IgD-negative memory B cell (primary cell): ENCODE results near the gene MED6. TPM values are rescaled to one million over a fixed set of nuclear protein-coding genes. Genes with fewer than 3 reads are reported as not detected.

Experiments used
- H3K27ac Mint-ChIP-seq, 3 donors: one replicate each; pipeline ENCODE4 v1.8.0; 2020 to 2022; ENCODE audit warnings: mild to moderate bottlenecking in 3 of 3, mixed read lengths in 3 of 3, moderate library complexity in 1 of 3
- H3K27me3 Mint-ChIP-seq: one replicate; pipeline ENCODE4 v1.8.0; 2021; ENCODE audit warnings: mixed read lengths
- H3K36me3 Mint-ChIP-seq: one replicate; pipeline ENCODE4 v1.8.0; 2020; ENCODE audit warnings: mild to moderate bottlenecking, mixed read lengths
- H3K4me1 Mint-ChIP-seq, 3 donors: one replicate each; pipeline ENCODE4 v1.8.0; 2020 to 2022; ENCODE audit warnings: mixed read lengths in 3 of 3, mild to moderate bottlenecking in 1 of 3
- H3K4me3 Mint-ChIP-seq, 4 donors: one replicate each; pipeline ENCODE4 v1.8.0; 2020 to 2022; ENCODE audit warnings: mild to moderate bottlenecking in 4 of 4, mixed read lengths in 4 of 4, moderate library complexity in 3 of 4
- H3K9me3 Mint-ChIP-seq, 3 donors: one replicate each; pipeline ENCODE4 v1.8.0; 2020 to 2021; ENCODE audit warnings: mixed read lengths in 3 of 3, mild to moderate bottlenecking in 1 of 3
- polyA plus RNA-seq: library from polyadenylated mRNA; unstranded; fragments of 300-500 nt; fragmentation: Illumina TruSeq; gene quantifications from one replicate; pipeline ENCODE4 v1.2.3, GENCODE V29; 2021

MED6 gene
- polyA plus RNA-seq, 1 donor from 2014 or later, result 39.0 TPM

GRCh38 chr14:70622111-70622712 is 21.8 kb upstream of the MED6 start:
- peak overlapping the region in 1 of 3 donors; percentile 4 for H3K27ac Mint-ChIP-seq
- H3K36me3 Mint-ChIP-seq, result peaks cover 14% of the 10 kb centered on the region
- H3K27me3 Mint-ChIP-seq, result no peaks in the 10 kb centered on the region
- no peak overlapping the region for H3K4me3 Mint-ChIP-seq
- peaks cover 0 to 27% (median 4%) of the 10 kb centered on the region in 3 donors for H3K9me3 Mint-ChIP-seq
- H3K4me1 Mint-ChIP-seq, result peaks cover 6 to 16% (median 6%) of the 10 kb centered on the region in 3 donors

GRCh38 chr14:70619708-70620107 is 19.3 kb upstream of the MED6 start:
- Mint-ChIP-seq H3K36me3 (peaks cover 13% of the 10 kb centered on the region), H3K4me1 (peaks cover 4 to 12% (median 6%) of the 10 kb centered on the region in 3 donors), H3K27me3 (no peaks in the 10 kb centered on the region), H3K4me3 (no peak overlapping the region), H3K27ac (no peak overlapping the region), H3K9me3 (peaks cover 0 to 11% (median 2%) of the 10 kb centered on the region in 3 donors)

GRCh38 chr14:70618314-70618713 is 17.9 kb upstream of the MED6 start:
- H3K27ac Mint-ChIP-seq, result no peak overlapping the region
- peaks cover 13% of the 10 kb centered on the region for H3K36me3 Mint-ChIP-seq
- H3K27me3 Mint-ChIP-seq, result no peaks in the 10 kb centered on the region
- H3K4me3 Mint-ChIP-seq, result no peak overlapping the region
- H3K4me1 Mint-ChIP-seq, result peaks cover 3 to 6% (median 4%) of the 10 kb centered on the region in 3 donors
- peaks cover 0 to 8% (median 2%) of the 10 kb centered on the region in 3 donors for H3K9me3 Mint-ChIP-seq

- Mint-ChIP-seq H3K27ac (no peak overlapping the region), H3K36me3 (peaks cover 7% of the 10 kb centered on the region), H3K4me1 (peaks cover 0 to 2% (median 0%) of the 10 kb centered on the region in 3 donors), H3K9me3 (no peaks in the 10 kb centered on the region), H3K27me3 (no peaks in the 10 kb centered on the region), H3K4me3 (no peak overlapping the region)
These were observed 16.2 kb upstream of the MED6 start for GRCh38 chr14:70616646-70617045.

- Mint-ChIP-seq H3K4me1 (peaks cover 0 to 1% (median 0%) of the 10 kb centered on the region in 3 donors), H3K4me3 (no peak overlapping the region), H3K9me3 (no peaks in the 10 kb centered on the region), H3K36me3 (peaks cover 1% of the 10 kb centered on the region), H3K27ac (no peak overlapping the region), H3K27me3 (no peaks in the 10 kb centered on the region)
These were observed 10.8 kb upstream of the MED6 start for GRCh38 chr14:70611216-70611615.

- H3K36me3 Mint-ChIP-seq, result peaks cover 2% of the 10 kb centered on the region
- peaks cover 15 to 24% (median 22%) of the 10 kb centered on the region in 3 donors for H3K4me1 Mint-ChIP-seq
- peak overlapping the region in 1 of 3 donors; percentile 50 for H3K27ac Mint-ChIP-seq
- H3K4me3 Mint-ChIP-seq, result peak overlapping the region in 2 of 4 donors; percentile 53 to 58
- no peaks in the 10 kb centered on the region for H3K9me3 Mint-ChIP-seq
- H3K27me3 Mint-ChIP-seq, result peaks cover 2% of the 10 kb centered on the region
These were observed 1.8 kb upstream of the MED6 start for GRCh38 chr14:70602254-70602653.

- H3K27ac Mint-ChIP-seq, result peak overlapping the region in 2 of 3 donors; percentile 93 to 97
- peaks cover 2% of the 10 kb centered on the region for H3K27me3 Mint-ChIP-seq
- H3K36me3 Mint-ChIP-seq, result peaks cover 3% of the 10 kb centered on the region
- peaks cover 15 to 25% (median 21%) of the 10 kb centered on the region in 3 donors for H3K4me1 Mint-ChIP-seq
- H3K4me3 Mint-ChIP-seq, result peak overlapping the region; percentile 80 to 100 (median 98)
- no peaks in the 10 kb centered on the region for H3K9me3 Mint-ChIP-seq
These were observed 707 bp upstream of the MED6 start for GRCh38 chr14:70601162-70601561.

GRCh38 chr14:70599345-70599744 is 1.1 kb downstream of the MED6 start:
- peak overlapping the region in 2 of 3 donors; percentile 60 to 93 for H3K27ac Mint-ChIP-seq
- peaks cover 6% of the 10 kb centered on the region for H3K36me3 Mint-ChIP-seq
- peaks cover 2% of the 10 kb centered on the region for H3K27me3 Mint-ChIP-seq
- H3K4me1 Mint-ChIP-seq, result peaks cover 15 to 25% (median 21%) of the 10 kb centered on the region in 3 donors
- peak overlapping the region; percentile 72 to 100 (median 99) for H3K4me3 Mint-ChIP-seq
- no peaks in the 10 kb centered on the region for H3K9me3 Mint-ChIP-seq

GRCh38 chr14:70597731-70598130 is 2.7 kb downstream of the MED6 start:
- no peaks in the 10 kb centered on the region for H3K9me3 Mint-ChIP-seq
- peaks cover 9% of the 10 kb centered on the region for H3K36me3 Mint-ChIP-seq
- peak overlapping the region in 2 of 3 donors; percentile 10 to 32 for H3K27ac Mint-ChIP-seq
- H3K27me3 Mint-ChIP-seq, result peaks cover 2% of the 10 kb centered on the region
- H3K4me1 Mint-ChIP-seq, result peaks cover 21 to 25% (median 21%) of the 10 kb centered on the region in 3 donors
- peak overlapping the region in 3 of 4 donors; percentile 8 to 71 (median 58) for H3K4me3 Mint-ChIP-seq

GRCh38 chr14:70595443-70596185 is 4.8 kb downstream of the MED6 start:
- peaks cover 13% of the 10 kb centered on the region for H3K36me3 Mint-ChIP-seq
- H3K9me3 Mint-ChIP-seq, result no peaks in the 10 kb centered on the region
- H3K4me1 Mint-ChIP-seq, result peaks cover 15 to 20% (median 20%) of the 10 kb centered on the region in 3 donors
- no peak overlapping the region for H3K27ac Mint-ChIP-seq
- H3K27me3 Mint-ChIP-seq, result no peaks in the 10 kb centered on the region
- H3K4me3 Mint-ChIP-seq, result no peak overlapping the region

GRCh38 chr14:70594461-70594860 is 6.0 kb downstream of the MED6 start:
- no peaks in the 10 kb centered on the region for H3K9me3 Mint-ChIP-seq
- H3K27me3 Mint-ChIP-seq, result no peaks in the 10 kb centered on the region
- H3K4me3 Mint-ChIP-seq, result no peak overlapping the region
- H3K36me3 Mint-ChIP-seq, result peaks cover 12% of the 10 kb centered on the region
- H3K4me1 Mint-ChIP-seq, result peaks cover 10 to 15% (median 11%) of the 10 kb centered on the region in 3 donors
- no peak overlapping the region for H3K27ac Mint-ChIP-seq

GRCh38 chr14:70585231-70585630 is 15.2 kb downstream of the MED6 start:
- no peak overlapping the region for H3K4me3 Mint-ChIP-seq
- H3K36me3 Mint-ChIP-seq, result peaks cover 6% of the 10 kb centered on the region
- no peaks in the 10 kb centered on the region for H3K9me3 Mint-ChIP-seq
- H3K27me3 Mint-ChIP-seq, result no peaks in the 10 kb centered on the region
- no peak overlapping the region for H3K27ac Mint-ChIP-seq
- H3K4me1 Mint-ChIP-seq, result peaks cover 0 to 4% (median 2%) of the 10 kb centered on the region in 3 donors

GRCh38 chr14:70576891-70577290 is 23.6 kb downstream of the MED6 start:
- Mint-ChIP-seq H3K9me3 (peaks cover 0 to 3% (median 2%) of the 10 kb centered on the region in 3 donors), H3K27ac (peak overlapping the region in 1 of 3 donors; percentile 74), H3K27me3 (no peaks in the 10 kb centered on the region), H3K4me3 (no peak overlapping the region), H3K4me1 (no peaks in the 10 kb centered on the region), H3K36me3 (peaks cover 24% of the 10 kb centered on the region)

GRCh38 chr14:70573050-70573449 is 27.4 kb downstream of the MED6 start:
- Mint-ChIP-seq H3K4me1 (peaks cover 6 to 8% (median 7%) of the 10 kb centered on the region in 3 donors), H3K36me3 (peaks cover 29% of the 10 kb centered on the region), H3K27me3 (no peaks in the 10 kb centered on the region)

GRCh38 chr14:70571139-70571538 is 29.3 kb downstream of the MED6 start:
- H3K4me3 Mint-ChIP-seq, result no peak overlapping the region
- H3K27me3 Mint-ChIP-seq, result no peaks in the 10 kb centered on the region
- H3K27ac Mint-ChIP-seq, result no peak overlapping the region
- H3K4me1 Mint-ChIP-seq, result peaks cover 6 to 11% (median 7%) of the 10 kb centered on the region in 3 donors
- H3K9me3 Mint-ChIP-seq, result peaks cover 0 to 6% (median 2%) of the 10 kb centered on the region in 3 donors
- peaks cover 33% of the 10 kb centered on the region for H3K36me3 Mint-ChIP-seq

More at GRCh38 chr14:70573050-70573449, 27.4 kb downstream of the MED6 start:
- Mint-ChIP-seq H3K9me3 (peaks cover 0 to 3% (median 2%) of the 10 kb centered on the region in 3 donors), H3K4me3 (no peak overlapping the region), H3K27ac (no peak overlapping the region)
